Anterior cingulate cortex (tissue), 58 donors: ENCODE data around the gene SV2C.
A peak's percentile ranks its signal among the peaks of the same experiment; 100 is the strongest.
"Not testable (repeated sequence)": the region's sequence is repeated elsewhere in the genome, so short reads cannot be mapped to it uniquely, and the experiment has no call there.

ENCODE experiments used
- DNase-seq, 58 donors: peaks; one replicate each; lab custom pipeline; 2025; lab: John Stamatoyannopoulos, UW

The SV2C gene

GRCh38 chr5:76242155-76242554 lies 159.0 kb downstream of the SV2C start:
- not testable (repeated sequence) for DNase-seq

DNA sequence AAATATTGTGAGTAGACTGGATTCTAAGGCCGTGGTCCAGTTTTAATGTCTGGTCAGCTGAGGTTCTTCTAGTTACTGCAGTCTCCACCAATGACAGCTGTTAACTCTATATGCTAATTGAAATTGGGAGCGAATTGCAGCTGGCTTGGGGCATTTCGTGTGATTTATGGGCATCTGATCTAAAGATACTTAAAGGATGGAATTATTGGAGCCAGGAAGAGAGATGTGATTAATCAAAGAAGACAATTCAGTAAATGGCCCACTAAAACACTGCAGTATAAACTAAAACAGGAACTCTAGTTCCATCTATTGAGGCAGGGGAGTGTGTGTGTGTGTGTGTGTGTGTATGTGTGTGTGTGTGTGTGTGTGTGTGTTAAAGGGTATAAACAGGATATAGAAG lies 162.4 kb downstream of the SV2C start:
- DNase-seq, result no peak

- DNase-seq, result no peak
Measured at GRCh38 chr5:76249621-76250020, 166.4 kb downstream of the SV2C start.

DNA sequence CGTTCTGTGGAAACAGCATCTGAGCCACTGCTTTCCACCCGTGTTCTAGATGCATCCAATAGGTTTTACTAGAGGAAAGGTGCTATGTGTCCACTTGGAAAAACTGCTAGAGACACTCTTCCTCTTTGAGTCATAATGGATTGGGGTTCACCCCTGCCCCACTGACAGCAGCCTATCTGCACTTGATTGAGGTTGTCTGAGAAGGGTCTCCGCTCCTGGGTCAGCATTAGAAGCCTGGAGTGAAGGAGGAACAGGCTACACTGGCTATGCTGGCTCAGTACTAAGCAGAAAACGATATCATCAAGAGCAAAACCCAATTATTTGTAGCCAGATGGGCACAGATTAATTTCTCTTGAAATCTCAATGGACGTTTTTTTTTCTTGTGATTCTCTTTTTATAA lies 167.3 kb downstream of the SV2C start:
- no peak for DNase-seq

DNA sequence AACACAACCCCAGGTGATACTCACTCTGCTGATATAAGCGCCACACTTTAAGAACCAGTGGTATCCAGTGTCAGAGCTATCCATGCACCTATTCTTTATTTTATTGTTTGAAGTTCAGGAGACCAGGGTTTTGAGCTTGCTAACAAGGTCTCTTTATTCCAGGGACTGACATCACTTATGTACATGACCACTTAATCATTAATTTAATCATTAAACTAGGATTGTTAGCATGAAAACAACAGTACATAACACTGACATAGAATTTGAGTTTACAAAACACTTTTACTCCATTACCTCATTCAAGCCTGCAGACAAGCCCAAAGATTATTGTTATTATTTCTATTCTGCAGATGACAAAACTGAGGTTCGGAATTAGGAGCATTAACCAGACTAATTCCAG lies 168.5 kb downstream of the SV2C start:
- DNase-seq, result no peak

GRCh38 chr5:76252437-76252836 lies 169.3 kb downstream of the SV2C start:
- DNase-seq, result no peak

- peak in 53 of 58 donors; percentile 2 to 84 (median 25) for DNase-seq
Measured at GRCh38 chr5:76256116-76256889, 173.1 kb downstream of the SV2C start.

DNA sequence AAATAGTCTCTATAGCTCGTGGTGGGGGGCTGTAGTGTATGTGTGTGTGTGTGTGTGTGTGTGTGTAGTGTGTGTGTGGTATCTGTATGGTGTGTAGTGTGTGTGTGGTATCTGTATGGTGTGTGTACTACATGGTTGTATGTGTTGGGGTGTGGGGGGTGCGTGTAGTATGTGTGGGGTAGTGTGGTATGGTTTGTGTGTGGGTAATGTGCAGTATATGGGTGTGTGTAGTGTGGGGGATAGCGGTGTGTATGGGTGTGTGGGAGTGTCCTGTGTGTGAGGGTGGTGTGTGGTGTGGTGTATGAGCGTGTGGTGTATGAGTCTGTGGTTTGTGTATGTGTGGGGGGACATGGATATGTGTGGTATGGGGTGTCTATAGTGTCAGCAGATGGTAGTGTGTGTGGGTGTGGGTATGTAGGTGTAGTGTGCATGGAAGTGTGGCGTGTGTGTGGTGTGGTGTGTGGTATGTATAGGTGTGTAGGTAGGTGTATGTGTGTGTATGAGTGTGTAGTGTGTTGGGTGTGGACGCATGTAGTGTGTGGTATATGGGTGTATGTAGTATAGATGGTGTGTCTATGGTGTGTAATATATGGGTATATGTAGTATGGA lies 174.1 kb downstream of the SV2C start:
- no peak for DNase-seq

- no peak for DNase-seq
Measured at GRCh38 chr5:76257897-76258296, 174.7 kb downstream of the SV2C start.

DNA sequence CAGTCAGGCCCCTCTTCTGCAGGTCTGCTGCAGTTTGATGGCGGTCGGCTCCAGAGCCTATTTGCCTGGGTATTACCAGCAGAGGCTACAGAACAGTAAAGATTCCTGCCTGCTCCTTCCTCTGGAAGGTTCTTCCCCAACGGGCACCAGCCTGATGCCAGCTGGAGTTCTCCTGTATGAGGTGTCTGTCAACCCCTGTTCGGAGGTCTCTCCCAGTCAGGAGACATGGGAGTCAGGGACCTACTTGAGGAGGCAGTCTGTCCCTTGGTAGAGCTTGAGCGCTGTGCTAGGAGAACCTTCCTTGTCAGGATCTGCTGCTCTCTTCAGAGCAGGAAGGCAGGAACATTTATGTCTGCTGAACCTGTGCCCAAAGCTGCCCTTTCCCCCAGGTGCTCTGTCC lies 181.5 kb downstream of the SV2C start:
- DNase-seq, result no peak

GRCh38 chr5:76269259-76269931 lies 186.2 kb downstream of the SV2C start:
- DNase-seq, result no peak

DNA sequence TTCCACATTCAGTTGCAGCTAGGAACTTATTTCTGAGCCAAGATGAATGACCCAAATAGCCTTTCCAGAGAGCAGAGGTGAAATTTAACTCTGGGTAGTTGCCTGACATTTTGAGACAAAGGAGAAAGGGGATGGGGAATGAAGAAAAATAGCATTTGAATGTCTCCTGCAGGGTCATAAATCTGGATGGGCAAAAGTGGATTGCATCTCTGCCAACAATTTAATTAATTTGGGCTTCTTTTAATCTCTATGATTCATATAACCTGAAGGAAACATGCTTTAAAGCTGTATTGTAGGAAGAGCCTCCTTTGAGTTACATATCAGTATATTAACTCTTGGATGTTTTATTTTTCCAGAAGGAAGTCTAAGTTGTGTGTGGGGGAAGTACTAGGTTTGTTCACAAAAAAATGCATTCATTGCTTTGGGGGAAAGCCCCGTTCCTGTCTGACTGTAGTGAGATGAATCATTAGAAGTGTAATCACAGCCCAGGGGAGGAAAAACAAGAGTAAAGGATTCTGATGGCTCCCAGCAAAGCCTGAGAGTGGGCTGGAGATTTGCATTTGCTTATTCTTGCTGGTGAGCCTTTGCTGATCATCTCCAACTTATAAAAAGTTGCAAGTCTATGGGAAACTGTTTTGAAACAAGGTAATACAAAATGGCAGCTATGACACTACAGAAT lies 186.9 kb downstream of the SV2C start:
- DNase-seq, result no peak

DNA sequence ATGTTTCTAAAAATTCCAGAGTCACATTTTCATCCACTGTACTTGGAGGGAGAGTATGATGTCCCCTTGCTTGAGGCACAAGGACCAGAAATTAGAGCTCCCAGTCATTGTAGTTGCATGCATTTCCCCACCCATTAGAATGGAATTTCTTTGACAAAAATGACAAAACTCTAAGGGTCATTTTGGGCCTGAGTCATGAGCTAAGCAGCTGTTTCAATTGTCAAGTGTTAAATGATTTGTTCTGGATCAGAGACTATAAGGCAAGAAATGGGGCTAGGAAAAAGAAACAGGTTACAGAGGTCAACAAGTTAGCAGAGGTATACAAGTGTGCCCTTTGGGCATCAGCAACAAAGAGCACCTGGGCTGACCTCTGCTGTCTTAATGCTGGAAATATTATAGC lies 188.7 kb downstream of the SV2C start:
- DNase-seq, result no peak

- no peak for DNase-seq
Measured at GRCh38 chr5:76273206-76273885, 190.2 kb downstream of the SV2C start.

DNA sequence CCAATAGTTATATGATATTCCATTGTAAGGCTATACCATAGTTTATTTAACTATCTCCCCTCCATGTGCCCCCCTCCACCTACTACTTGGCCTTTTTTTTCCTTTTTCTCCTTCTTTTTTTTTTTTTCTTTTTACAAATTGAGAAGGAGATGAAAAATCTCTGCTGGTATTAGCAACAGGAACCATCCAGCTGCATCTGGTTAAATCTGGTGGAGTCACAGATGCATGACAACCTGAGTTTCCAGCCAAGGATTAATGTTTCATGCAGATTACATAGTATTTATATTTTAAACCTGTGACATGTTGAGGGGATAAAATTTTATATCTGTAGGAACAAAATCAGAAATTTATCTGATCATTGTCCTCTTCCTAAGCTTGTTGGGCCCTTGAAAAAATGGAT lies 191.4 kb downstream of the SV2C start:
- no peak for DNase-seq

DNA sequence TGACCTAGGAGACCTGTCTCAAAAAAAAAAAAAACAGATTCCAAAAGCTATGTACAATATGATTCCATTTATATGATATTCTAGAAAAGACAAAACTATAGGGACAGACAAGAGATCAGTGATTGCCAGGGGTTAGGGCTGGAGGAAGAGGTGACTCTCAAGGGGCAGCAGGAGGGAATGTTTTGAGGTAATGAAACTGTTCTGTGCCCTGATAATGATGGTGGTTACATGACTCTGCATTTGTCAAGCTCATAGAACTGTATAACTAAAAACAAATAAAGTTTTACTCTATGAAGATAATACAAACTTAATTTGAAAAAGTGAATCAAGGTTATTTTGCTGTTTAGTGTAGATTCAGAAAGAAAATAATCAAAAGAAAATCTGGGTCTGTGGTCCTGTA lies 194.6 kb downstream of the SV2C start:
- no peak for DNase-seq

GRCh38 chr5:76278261-76278789 lies 195.1 kb downstream of the SV2C start:
- DNase-seq, result no peak

DNA sequence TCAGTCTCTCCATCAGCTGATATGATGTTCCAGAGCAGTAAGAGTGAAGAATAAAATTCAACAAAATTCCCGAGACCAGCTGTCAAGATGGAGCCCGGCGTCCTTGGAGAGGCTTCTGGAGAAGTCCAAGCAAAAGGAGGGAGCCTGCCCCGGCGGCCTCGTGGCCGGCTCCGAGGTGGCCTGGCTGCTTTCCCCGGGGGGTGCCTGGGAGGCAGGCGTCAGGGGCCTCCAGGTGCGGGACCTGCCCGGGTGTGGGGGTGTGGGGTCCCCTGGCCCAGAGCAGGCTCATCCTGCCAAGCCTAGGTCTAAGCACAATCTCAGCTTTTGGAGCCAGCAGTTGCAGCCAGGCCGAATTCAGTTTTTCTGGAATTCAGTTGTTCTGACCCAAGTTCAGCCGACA lies 197.3 kb downstream of the SV2C start:
- DNase-seq, result no peak

GRCh38 chr5:76283670-76284069 lies 200.5 kb downstream of the SV2C start:
- no peak for DNase-seq

DNA sequence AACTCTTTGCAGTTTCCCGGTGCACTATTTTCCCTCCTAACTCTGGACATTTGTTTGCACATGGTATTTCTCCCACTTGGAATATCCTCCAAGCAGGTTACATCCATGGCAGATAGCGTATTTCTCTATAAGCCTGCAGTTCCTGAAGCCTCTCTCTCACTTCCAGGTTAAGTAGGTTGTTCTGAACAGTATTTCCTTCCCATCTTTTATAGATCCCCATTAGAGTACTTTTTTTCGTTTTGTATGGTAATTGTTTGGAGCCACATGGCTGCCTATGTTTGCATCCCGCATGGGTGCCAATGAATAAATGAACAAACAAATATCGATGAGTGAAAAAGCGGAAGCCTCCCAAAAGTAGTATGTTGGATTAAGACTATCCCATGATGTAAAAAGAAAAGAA lies 206.5 kb downstream of the SV2C start:
- no peak for DNase-seq
